GM15510 (cell line): ENCODE measurements around the gene GLT8D1.

Source experiments
- POLR2A ChIP-seq: IDR thresholded peaks from 3 replicates; pipeline ENCODE4 v1.6.1; 2011; ENCODE audit warnings: borderline replicate concordance; ENCODE audit not compliant: insufficient read length; ENCODE audit errors: extremely low read depth

GLT8D1 gene

GRCh38 chr3:52695798-52696671 is 9.6 kb downstream of the GLT8D1 start:
- TF ChIP-seq POLR2A = no peak

- no peak for TF ChIP-seq POLR2A
Observed at GRCh38 chr3:52694528-52695189, 10.9 kb downstream of the GLT8D1 start.

- no peak for TF ChIP-seq POLR2A
Observed at GRCh38 chr3:52693071-52693470, 12.5 kb downstream of the GLT8D1 start.

GRCh38 chr3:52690560-52690959 is 15.0 kb downstream of the GLT8D1 start:
- TF ChIP-seq POLR2A = no peak

GRCh38 chr3:52689151-52689550 is 16.4 kb downstream of the GLT8D1 start:
- TF ChIP-seq POLR2A = no peak

GRCh38 chr3:52688266-52688665 is 17.3 kb downstream of the GLT8D1 start:
- TF ChIP-seq POLR2A = no peak

- TF ChIP-seq POLR2A = peak; percentile 92
Observed at GRCh38 chr3:52685709-52686691, 19.6 kb downstream of the GLT8D1 start, which contains the start of the genes GNL3 and PBRM1. Gene GNL3 (plus strand): TSS chr3:52686032. CDS start chr3:52686093, 61 bp downstream. Gene PBRM1 (minus strand): TSS chr3:52685913.

GRCh38 chr3:52685285-52685708 is 20.3 kb downstream of the GLT8D1 start:
- TF ChIP-seq POLR2A = no peak

- TF ChIP-seq POLR2A = no peak
Observed at GRCh38 chr3:52684184-52684583, 21.4 kb downstream of the GLT8D1 start.

- TF ChIP-seq POLR2A = no peak
Observed at GRCh38 chr3:52683611-52684010, 22.0 kb downstream of the GLT8D1 start.

- TF ChIP-seq POLR2A = no peak
Observed at GRCh38 chr3:52682016-52682415, 23.6 kb downstream of the GLT8D1 start.

- no peak for TF ChIP-seq POLR2A
Observed at GRCh38 chr3:52681596-52681995, 24.0 kb downstream of the GLT8D1 start.

GRCh38 chr3:52679811-52680210 is 25.8 kb downstream of the GLT8D1 start:
- TF ChIP-seq POLR2A = no peak

GRCh38 chr3:52679199-52679538 is 26.4 kb downstream of the GLT8D1 start:
- TF ChIP-seq POLR2A = no peak
